Measurements from ENCODE around the gene NDE1. TPM values are rescaled to one million over a fixed set of nuclear protein-coding genes. Genes with fewer than 3 reads are reported as not detected.

Gene NDE1
- total RNA-seq, 2 experiments from 2014 or later = 88.9 to 141 TPM

- no TSS peak for BruUV-seq (replicated peaks)
- CTCF ChIA-PET (ENCODE audit: unreplicated experiment) = no interaction called here
These were observed 86.5 kb downstream of the NDE1 start for GRCh38 chr16:15736529-15736928.

GRCh38 chr16:15737140-15737644 lies 87.1 kb downstream of the NDE1 start:
- no peak for DNase-seq (ENCODE audit: low spot score)
- no peak overlapping the region for H3K4me3 ChIP-seq (ENCODE audit: low read depth, low read length, poor library complexity, severe bottlenecking)
- H2AFZ ChIP-seq (ENCODE audit: low read length) = no peak overlapping the region
- intact Hi-C loops (cut with micrococcal nuclease; ENCODE audit: unreplicated experiment) = no loop called here
- H3K9me2 ChIP-seq (ENCODE audit: insufficient read depth, low read length) = no peaks in the 10 kb centered on the region
- no peak for TF ChIP-seq EZH2phosphoT487 (IDR thresholded peaks at IDR 0.05; ENCODE audit: borderline replicate concordance, low read depth, low read length)
- TF ChIP-seq, protein P1, sequence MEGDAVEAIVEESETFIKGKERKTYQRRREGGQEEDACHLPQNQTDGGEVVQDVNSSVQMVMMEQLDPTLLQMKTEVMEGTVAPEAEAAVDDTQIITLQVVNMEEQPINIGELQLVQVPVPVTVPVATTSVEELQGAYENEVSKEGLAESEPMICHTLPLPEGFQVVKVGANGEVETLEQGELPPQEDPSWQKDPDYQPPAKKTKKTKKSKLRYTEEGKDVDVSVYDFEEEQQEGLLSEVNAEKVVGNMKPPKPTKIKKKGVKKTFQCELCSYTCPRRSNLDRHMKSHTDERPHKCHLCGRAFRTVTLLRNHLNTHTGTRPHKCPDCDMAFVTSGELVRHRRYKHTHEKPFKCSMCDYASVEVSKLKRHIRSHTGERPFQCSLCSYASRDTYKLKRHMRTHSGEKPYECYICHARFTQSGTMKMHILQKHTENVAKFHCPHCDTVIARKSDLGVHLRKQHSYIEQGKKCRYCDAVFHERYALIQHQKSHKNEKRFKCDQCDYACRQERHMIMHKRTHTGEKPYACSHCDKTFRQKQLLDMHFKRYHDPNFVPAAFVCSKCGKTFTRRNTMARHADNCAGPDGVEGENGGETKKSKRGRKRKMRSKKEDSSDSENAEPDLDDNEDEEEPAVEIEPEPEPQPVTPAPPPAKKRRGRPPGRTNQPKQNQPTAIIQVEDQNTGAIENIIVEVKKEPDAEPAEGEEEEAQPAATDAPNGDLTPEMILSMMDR (conservative IDR thresholded peaks at IDR 0.05; ENCODE audit: low read length) = no peak
- peaks cover 29% of the 10 kb centered on the region for H3K36me3 ChIP-seq (ENCODE audit: insufficient read depth, low read length)
- no peaks in the 10 kb centered on the region for H3K79me2 ChIP-seq (ENCODE audit: insufficient read depth, low read depth, low read length)
- H3K4me1 ChIP-seq (ENCODE audit: insufficient read depth, low read length, poor library complexity, severe bottlenecking) = peaks cover 8% of the 10 kb centered on the region
- no peaks in the 10 kb centered on the region for H3K9me3 ChIP-seq (ENCODE audit: low read length)
- H3K4me2 ChIP-seq (ENCODE audit: low read length) = no peak overlapping the region
- ChIA-PET CTCF (ENCODE audit: unreplicated experiment) (no interaction called here), POLR2A (no interaction called here)
- no TSS peak for BruUV-seq (replicated peaks)
- no peaks in the 10 kb centered on the region for H4K20me1 ChIP-seq (ENCODE audit: insufficient read depth, low read length)
- H3K27ac ChIP-seq (ENCODE audit: low read depth, low read length, poor library complexity, severe bottlenecking) = no peak overlapping the region

More at GRCh38 chr16:15736529-15736928, 86.5 kb downstream of the NDE1 start:
- Histone ChIP-seq H4K20me1 (ENCODE audit: insufficient read depth, low read length) (no peaks in the 10 kb centered on the region), H3K4me1 (ENCODE audit: insufficient read depth, low read length, poor library complexity, severe bottlenecking) (peaks cover 4% of the 10 kb centered on the region), H3K4me3 (ENCODE audit: low read depth, low read length, poor library complexity, severe bottlenecking) (no peak overlapping the region), H3K36me3 (ENCODE audit: insufficient read depth, low read length) (peaks cover 29% of the 10 kb centered on the region), H3K79me2 (ENCODE audit: insufficient read depth, low read depth, low read length) (no peaks in the 10 kb centered on the region), H3K4me2 (ENCODE audit: low read length) (no peak overlapping the region), H2AFZ (ENCODE audit: low read length) (no peak overlapping the region), H3K27ac (ENCODE audit: low read depth, low read length, poor library complexity, severe bottlenecking) (no peak overlapping the region), H3K9me3 (ENCODE audit: low read length) (no peaks in the 10 kb centered on the region), H3K9me2 (ENCODE audit: insufficient read depth, low read length) (no peaks in the 10 kb centered on the region)
- intact Hi-C loops (cut with micrococcal nuclease; ENCODE audit: unreplicated experiment) = no loop called here
- TF ChIP-seq, protein P1 (conservative IDR thresholded peaks at IDR 0.05; ENCODE audit: low read length) = no peak
- no peak for TF ChIP-seq EZH2phosphoT487 (IDR thresholded peaks at IDR 0.05; ENCODE audit: borderline replicate concordance, low read depth, low read length)
- no peak for DNase-seq (ENCODE audit: low spot score)
- POLR2A ChIA-PET = interaction anchor here (0.6 kb wide), 1 partner anchor 424 kb away, joined by 3 read pairs; no protein-coding TSS in a partner anchor

DNA sequence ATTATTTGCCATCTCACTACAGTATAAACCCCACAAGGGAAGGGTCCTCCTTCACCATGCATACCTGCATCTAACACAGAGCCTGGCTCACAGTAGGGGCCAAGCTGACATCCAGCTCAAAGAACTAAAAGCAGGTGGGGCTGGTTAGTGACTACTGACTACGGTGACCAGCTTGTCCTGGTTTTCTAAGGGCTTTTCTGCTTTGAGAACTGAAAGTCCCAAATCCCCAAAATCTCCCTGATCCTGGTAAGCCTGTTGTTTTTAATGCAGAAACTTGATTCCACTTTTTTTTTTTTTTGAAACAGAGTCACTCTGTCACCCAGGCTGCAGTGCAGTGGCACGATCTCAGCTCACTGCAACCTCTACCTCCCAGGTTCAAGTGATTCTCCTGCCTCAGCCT lies 89.4 kb downstream of the NDE1 start:
- ChIA-PET POLR2A (interaction anchor here (0.7 to 0.8 kb wide), 2 partner anchors 13 to 34 kb away, joined by 3 to 4 read pairs; no protein-coding TSS in a partner anchor), CTCF (ENCODE audit: unreplicated experiment) (no interaction called here)
- no peak for DNase-seq (ENCODE audit: low spot score)
- intact Hi-C loops (cut with micrococcal nuclease; ENCODE audit: unreplicated experiment) = no loop called here
- Histone ChIP-seq H3K4me1 (ENCODE audit: insufficient read depth, low read length, poor library complexity, severe bottlenecking) (peaks cover 8% of the 10 kb centered on the region), H2AFZ (ENCODE audit: low read length) (no peak overlapping the region), H3K9me3 (ENCODE audit: low read length) (no peaks in the 10 kb centered on the region), H4K20me1 (ENCODE audit: insufficient read depth, low read length) (no peaks in the 10 kb centered on the region), H3K27ac (ENCODE audit: low read depth, low read length, poor library complexity, severe bottlenecking) (no peak overlapping the region), H3K36me3 (ENCODE audit: insufficient read depth, low read length) (peaks cover 21% of the 10 kb centered on the region), H3K4me2 (ENCODE audit: low read length) (no peak overlapping the region), H3K9me2 (ENCODE audit: insufficient read depth, low read length) (no peaks in the 10 kb centered on the region), H3K4me3 (ENCODE audit: low read depth, low read length, poor library complexity, severe bottlenecking) (no peak overlapping the region), H3K79me2 (ENCODE audit: insufficient read depth, low read depth, low read length) (no peaks in the 10 kb centered on the region)
- TF ChIP-seq, protein P1 (conservative IDR thresholded peaks at IDR 0.05; ENCODE audit: low read length) = no peak
- TF ChIP-seq EZH2phosphoT487 (IDR thresholded peaks at IDR 0.05; ENCODE audit: borderline replicate concordance, low read depth, low read length) = no peak
- BruUV-seq (replicated peaks) = no TSS peak

Measured in OCI-LY7 (cell line).